PFSK-1 (cell line): Measurements from ENCODE around the gene BARD1.

ENCODE experiments used
- FOXP2 ChIP-seq: optimal IDR thresholded peaks from 2 replicates; pipeline ENCODE3; 2011; ENCODE audit warnings: borderline replicate concordance, control low read depth, inconsistent platforms; ENCODE audit not compliant: insufficient read depth; ENCODE audit errors: extremely low read length, extremely low read depth
- POLR2AphosphoS5 ChIP-seq: IDR thresholded peaks from 2 replicates; pipeline ENCODE4 v1.6.1; 2012; ENCODE audit warnings: low read depth, mild to moderate bottlenecking, control low read depth, low read length, moderate library complexity
- SIN3A ChIP-seq: IDR thresholded peaks from 2 replicates; pipeline ENCODE4 v1.6.1; 2012; ENCODE audit warnings: mild to moderate bottlenecking, low read length, moderate library complexity, borderline replicate concordance; ENCODE audit not compliant: insufficient read depth
- TAF1 ChIP-seq: IDR thresholded peaks from 2 replicates; pipeline ENCODE4 v1.6.1; 2012; ENCODE audit warnings: low read length, control low read depth, borderline replicate concordance; ENCODE audit not compliant: insufficient read depth
- TF ChIP-seq, protein P1 (sequence below), 2 experiments: IDR thresholded peaks; 2 replicates each; pipeline versions ENCODE4 v1.6.1 to v1.8.0; 2011 to 2012; ENCODE audit warnings: low read depth in 2 of 2, low read length in 2 of 2, control low read depth in 1 of 2, inconsistent platforms in 1 of 2, mild to moderate bottlenecking in 1 of 2, moderate library complexity in 1 of 2; ENCODE audit not compliant: insufficient read depth in 1 of 2

The BARD1 gene

DNA sequence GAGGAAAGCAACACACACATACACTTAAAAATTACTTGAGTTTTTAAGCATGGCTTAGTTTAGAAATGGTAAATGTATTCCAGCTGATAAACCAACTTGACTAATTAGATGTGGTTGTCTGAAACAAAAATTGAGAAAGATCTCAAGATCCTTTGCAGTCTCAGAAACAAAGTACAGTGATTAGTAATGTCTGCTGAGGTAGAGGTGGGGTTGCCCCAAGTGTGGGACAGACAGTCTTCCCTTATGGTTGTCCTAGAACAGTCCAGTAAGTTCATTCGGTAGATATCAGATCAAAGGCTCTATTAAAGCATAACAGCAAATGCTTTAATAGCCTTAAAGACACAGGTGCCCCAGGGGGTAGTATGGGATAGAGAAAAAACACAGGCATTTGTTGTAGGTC, 94.5 kb downstream of the BARD1 start:
- TF ChIP-seq POLR2AphosphoS5: no peak
- no peak for TF ChIP-seq TAF1
- TF ChIP-seq SIN3A: no peak
- TF ChIP-seq, protein P1, sequence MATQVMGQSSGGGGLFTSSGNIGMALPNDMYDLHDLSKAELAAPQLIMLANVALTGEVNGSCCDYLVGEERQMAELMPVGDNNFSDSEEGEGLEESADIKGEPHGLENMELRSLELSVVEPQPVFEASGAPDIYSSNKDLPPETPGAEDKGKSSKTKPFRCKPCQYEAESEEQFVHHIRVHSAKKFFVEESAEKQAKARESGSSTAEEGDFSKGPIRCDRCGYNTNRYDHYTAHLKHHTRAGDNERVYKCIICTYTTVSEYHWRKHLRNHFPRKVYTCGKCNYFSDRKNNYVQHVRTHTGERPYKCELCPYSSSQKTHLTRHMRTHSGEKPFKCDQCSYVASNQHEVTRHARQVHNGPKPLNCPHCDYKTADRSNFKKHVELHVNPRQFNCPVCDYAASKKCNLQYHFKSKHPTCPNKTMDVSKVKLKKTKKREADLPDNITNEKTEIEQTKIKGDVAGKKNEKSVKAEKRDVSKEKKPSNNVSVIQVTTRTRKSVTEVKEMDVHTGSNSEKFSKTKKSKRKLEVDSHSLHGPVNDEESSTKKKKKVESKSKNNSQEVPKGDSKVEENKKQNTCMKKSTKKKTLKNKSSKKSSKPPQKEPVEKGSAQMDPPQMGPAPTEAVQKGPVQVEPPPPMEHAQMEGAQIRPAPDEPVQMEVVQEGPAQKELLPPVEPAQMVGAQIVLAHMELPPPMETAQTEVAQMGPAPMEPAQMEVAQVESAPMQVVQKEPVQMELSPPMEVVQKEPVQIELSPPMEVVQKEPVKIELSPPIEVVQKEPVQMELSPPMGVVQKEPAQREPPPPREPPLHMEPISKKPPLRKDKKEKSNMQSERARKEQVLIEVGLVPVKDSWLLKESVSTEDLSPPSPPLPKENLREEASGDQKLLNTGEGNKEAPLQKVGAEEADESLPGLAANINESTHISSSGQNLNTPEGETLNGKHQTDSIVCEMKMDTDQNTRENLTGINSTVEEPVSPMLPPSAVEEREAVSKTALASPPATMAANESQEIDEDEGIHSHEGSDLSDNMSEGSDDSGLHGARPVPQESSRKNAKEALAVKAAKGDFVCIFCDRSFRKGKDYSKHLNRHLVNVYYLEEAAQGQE (IDR thresholded peaks at IDR 0.05; ENCODE audit: insufficient read depth in 1 of 2, low read depth in 2 of 2, low read length in 2 of 2): no peak
- TF ChIP-seq FOXP2: no peak

DNA sequence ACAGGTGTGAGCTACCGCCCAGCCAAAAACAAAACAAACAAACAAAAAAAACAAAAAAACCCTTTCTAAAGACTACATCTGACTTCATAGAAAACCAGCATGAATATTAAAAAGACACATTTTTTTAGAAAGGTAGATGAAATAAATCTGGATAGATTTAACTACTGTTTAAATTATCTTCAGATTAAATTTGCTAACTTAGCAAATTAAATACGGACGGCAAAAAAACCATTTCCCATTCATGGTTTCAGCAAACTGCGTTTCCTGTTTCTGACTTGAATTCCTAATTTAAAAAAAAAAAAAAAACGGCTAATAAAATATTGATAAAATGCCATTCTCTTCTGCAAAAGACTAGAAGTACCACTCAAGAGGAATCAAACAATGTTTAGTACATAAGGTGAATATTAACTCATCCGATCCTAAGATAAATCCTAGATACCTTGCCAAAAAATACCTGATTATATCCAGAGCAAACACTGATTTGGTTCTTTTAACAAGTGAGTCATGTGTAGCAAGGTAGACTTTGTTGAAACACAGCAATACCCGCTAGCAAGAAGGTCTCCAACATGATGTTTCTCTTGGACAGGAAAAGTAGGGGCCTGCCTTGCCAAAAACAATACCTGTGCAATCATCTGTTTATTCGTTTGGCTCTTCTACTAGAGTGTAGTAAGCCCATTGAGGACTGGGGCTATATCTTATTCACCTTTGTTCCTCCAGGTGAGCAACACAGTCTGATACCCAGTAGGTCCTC, 96.2 kb downstream of the BARD1 start:
- TF ChIP-seq POLR2AphosphoS5: no peak

DNA sequence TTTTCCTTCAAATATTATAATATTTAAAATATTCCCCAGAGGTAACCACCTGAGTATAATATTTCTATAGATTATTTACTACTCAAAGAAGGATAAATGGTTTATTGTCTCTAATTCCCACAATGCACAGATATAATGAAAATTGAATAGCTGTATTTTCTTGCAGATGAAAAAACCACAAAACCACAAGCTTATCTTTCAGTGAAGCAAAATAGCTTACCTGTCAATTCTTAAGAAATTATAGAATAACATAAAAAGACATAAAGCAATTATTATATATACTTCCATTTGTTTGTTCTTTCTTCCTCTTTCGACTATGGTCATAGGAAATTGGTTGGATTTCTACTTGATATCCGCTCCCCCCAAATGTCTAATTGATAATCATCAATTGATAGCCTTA, 98.8 kb downstream of the BARD1 start:
- TF ChIP-seq SIN3A: no peak

DNA sequence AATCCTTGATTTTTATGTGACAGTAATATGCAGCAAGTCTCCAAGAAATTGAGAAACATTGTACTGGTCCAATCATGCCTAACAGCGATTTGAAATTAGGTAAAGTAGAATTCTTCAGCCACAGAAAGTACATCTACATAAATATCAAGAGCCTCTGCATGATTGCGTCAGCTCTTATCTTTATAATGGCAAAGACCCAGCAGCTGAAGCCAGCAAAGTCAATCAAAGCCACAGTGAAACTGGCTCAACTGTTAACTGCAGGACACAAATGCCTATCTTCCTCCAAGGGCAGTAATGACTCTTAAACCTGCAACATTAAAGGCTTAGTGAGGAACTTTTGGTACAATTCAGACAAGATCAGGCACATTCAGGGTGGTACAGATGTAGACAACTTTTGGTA, 102.5 kb downstream of the BARD1 start:
- TF ChIP-seq FOXP2 (no peak), SIN3A (no peak), TAF1 (no peak)

DNA sequence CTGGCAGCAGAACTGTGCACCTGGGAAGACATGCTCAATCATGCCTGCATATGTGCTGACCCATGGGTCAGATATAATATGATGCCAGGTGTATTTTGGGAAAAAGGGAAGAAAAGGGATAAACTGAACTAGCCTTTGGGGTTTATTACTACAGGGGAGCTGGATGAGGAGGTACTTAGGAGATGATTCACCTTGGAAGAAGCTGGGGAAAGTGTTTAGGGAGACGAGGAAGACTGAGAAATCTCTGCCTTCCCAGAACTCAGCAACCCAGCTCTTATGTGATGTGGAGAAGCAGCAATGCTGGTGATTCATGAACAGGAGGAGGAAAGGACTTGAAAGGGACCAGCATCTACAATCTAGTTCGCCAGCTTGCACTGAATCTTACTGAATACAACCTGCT, 110.2 kb downstream of the BARD1 start:
- TF ChIP-seq SIN3A (no peak), FOXP2 (no peak), POLR2AphosphoS5 (no peak), TAF1 (no peak)
- TF ChIP-seq, protein P1 (IDR thresholded peaks at IDR 0.05; ENCODE audit: insufficient read depth in 1 of 2, low read depth in 2 of 2, low read length in 2 of 2): no peak

DNA sequence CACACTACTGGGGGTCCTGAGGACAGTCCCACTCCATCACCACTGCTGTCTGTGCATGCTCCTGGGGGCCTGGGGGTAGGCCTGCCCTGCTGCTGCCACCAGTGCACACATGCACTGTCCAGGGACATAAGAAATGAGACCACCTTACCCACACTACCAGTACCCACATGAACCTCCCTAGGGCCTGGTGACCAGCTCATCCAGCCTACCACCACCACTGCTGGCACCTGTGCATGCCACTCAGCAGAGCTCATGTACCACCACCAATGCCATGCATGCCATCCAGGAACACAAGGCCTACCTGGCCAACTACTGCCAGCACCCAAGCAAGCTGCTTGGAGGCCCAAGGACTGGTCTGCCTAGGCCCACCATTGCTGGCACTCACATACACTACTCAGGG, 112.8 kb downstream of the BARD1 start:
- TF ChIP-seq FOXP2 (no peak), SIN3A (no peak), POLR2AphosphoS5 (no peak)
- TF ChIP-seq, protein P1 (IDR thresholded peaks at IDR 0.05; ENCODE audit: insufficient read depth in 1 of 2, low read depth in 2 of 2, low read length in 2 of 2): no peak

DNA sequence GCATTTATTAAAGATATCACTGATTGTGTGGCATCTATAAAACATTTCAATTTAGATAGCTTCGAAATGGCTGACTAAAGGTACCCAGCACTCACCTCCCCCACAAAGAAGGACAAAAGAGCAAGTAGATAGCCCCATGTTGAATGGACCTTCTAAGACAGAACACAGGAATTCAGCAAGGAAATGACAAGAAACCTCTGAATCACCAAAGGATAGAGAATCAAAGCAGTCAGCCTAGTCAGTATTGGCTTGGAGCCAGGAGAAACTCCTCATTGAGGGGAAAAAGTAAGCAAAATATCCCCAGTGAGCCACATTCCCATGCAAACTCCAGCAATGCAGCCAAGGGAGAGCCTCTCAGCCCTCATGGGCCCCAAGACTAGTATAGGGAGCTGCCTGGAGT, 113.7 kb downstream of the BARD1 start:
- no peak for TF ChIP-seq SIN3A
- TF ChIP-seq, protein P1 (IDR thresholded peaks at IDR 0.05; ENCODE audit: insufficient read depth in 1 of 2, low read depth in 2 of 2, low read length in 2 of 2): no peak
- TF ChIP-seq POLR2AphosphoS5: no peak
- no peak for TF ChIP-seq FOXP2
- no peak for TF ChIP-seq TAF1
